Esophagus muscularis mucosa (tissue), 4 donors: ENCODE measurements around the gene HSPA1B. TPM values are rescaled to one million over a fixed set of nuclear protein-coding genes. Genes with fewer than 3 reads are reported as not detected.

Source experiments
- DNase-seq: peaks from one replicate; pipeline ENCODE4 v3.0.0-alpha.2; 2017; ENCODE audit errors: extremely low spot score
- H3K27ac ChIP-seq, 4 donors: fragments of 200-600 bp; sonication (generic); replicated peaks in 1 of 4; 1 replicate in 3 of 4; 2 replicates in 1 of 4; pipeline ENCODE4 v1.5.1; 2016 to 2019; ENCODE audit warnings: mild to moderate bottlenecking in 1 of 4
- H3K27me3 ChIP-seq, 4 donors: fragments of 200-600 bp; sonication (generic); one replicate each; pipeline versions ENCODE4 v1.5.1 to v1.6.0; 2016 to 2019
- H3K36me3 ChIP-seq, 4 donors: fragments of 200-600 bp; sonication (generic); one replicate each; pipeline ENCODE4 v1.5.1; 2016 to 2019
- H3K4me1 ChIP-seq, 4 donors: fragments of 200-600 bp; sonication (generic); one replicate each; pipeline ENCODE4 v1.5.1; 2016 to 2019
- H3K4me3 ChIP-seq, 4 donors: fragments of 200-600 bp; sonication (generic); 1 replicate in 2 of 4; 2 replicates in 2 of 4; pipeline ENCODE4 v1.5.1; 2016 to 2019; ENCODE audit warnings: mild to moderate bottlenecking in 4 of 4, moderate library complexity in 1 of 4
- H3K9me3 ChIP-seq, 4 donors: fragments of 200-600 bp; sonication (generic); 1 replicate in 3 of 4; 2 replicates in 1 of 4; pipeline ENCODE4 v1.5.1; 2016 to 2019
- EP300 ChIP-seq: sonication (generic); formaldehyde crosslinking; IDR thresholded peaks from one replicate; pipeline ENCODE4 v1.6.1; 2017; ENCODE audit warnings: antibody characterized with exemption
- POLR2A ChIP-seq: fragments of 450-650 bp; IDR thresholded peaks from one replicate; pipeline ENCODE4 v1.6.1; 2017; ENCODE audit warnings: antibody characterized with exemption, moderate library complexity, mild to moderate bottlenecking, low read depth
- POLR2AphosphoS5 ChIP-seq, 2 donors: sonication (generic); formaldehyde crosslinking; IDR thresholded peaks; one replicate each; pipeline ENCODE4 v1.6.1; 2017; ENCODE audit warnings: antibody characterized with exemption in 2 of 2
- WGBS: methylation state at CpG from one replicate; pipeline ENCODE4 v1.1.5; 2018; 5-methylcytosine and 5-hydroxymethylcytosine counted together
- intact Hi-C: fragments of 100-400 bp; cut with DNase I; formaldehyde crosslinking; loops from one replicate; pipeline ENCODE4 v1.15.1; 2023
- total RNA-seq, 4 donors: library from RNA; depleted of rRNA; stranded (reverse); fragments of >200 nt; gene quantifications; one replicate each; pipeline versions ENCODE4 v1.1.0 to v1.2.1, GENCODE V29; 2016
- TF ChIP-seq, protein P1 (sequence below), 3 experiments: fragments of 200-600 bp in 2 of 3; fragments of 450-650 bp in 1 of 3; sonication (generic) in 2 of 3; IDR thresholded peaks; one replicate each; pipeline ENCODE4 v1.5.1; 2017 to 2019; ENCODE audit warnings: antibody characterized with exemption in 3 of 3, mild to moderate bottlenecking in 2 of 3, moderate library complexity in 1 of 3

The HSPA1B gene
- total RNA-seq, 4 donors from 2014 or later = 120 to 315 (median 274) TPM

GRCh38 chr6:31829633-31830283 is 2.2 kb downstream of the HSPA1B start:
- Histone ChIP-seq H3K27me3 (no peaks in the 10 kb centered on the region), H3K4me1 (peaks cover 34 to 62% (median 57%) of the 10 kb centered on the region in 4 donors), H3K36me3 (no peaks in the 10 kb centered on the region), H3K27ac (peak overlapping the region; percentile 86 to 96 (median 94)), H3K4me3 (peak overlapping the region; percentile 62 to 79 (median 64)), H3K9me3 (no peaks in the 10 kb centered on the region)
- intact Hi-C loops = loop anchor here (2.0 to 5.0 kb wide), 4 partner anchors 37 to 147 kb away; partner anchors contain the start of gene LY6G5C
- no peak for DNase-seq
- 0% methylated on average over 12 of the region's 15 CpGs for WGBS
- TF ChIP-seq EP300 (no peak), POLR2AphosphoS5 (IDR thresholded peaks at IDR 0.05) (peak; percentile 40 to 54)
- TF ChIP-seq, protein P1, sequence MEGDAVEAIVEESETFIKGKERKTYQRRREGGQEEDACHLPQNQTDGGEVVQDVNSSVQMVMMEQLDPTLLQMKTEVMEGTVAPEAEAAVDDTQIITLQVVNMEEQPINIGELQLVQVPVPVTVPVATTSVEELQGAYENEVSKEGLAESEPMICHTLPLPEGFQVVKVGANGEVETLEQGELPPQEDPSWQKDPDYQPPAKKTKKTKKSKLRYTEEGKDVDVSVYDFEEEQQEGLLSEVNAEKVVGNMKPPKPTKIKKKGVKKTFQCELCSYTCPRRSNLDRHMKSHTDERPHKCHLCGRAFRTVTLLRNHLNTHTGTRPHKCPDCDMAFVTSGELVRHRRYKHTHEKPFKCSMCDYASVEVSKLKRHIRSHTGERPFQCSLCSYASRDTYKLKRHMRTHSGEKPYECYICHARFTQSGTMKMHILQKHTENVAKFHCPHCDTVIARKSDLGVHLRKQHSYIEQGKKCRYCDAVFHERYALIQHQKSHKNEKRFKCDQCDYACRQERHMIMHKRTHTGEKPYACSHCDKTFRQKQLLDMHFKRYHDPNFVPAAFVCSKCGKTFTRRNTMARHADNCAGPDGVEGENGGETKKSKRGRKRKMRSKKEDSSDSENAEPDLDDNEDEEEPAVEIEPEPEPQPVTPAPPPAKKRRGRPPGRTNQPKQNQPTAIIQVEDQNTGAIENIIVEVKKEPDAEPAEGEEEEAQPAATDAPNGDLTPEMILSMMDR (IDR thresholded peaks at IDR 0.05) = peak; percentile 34 to 54 (median 41)

DNA sequence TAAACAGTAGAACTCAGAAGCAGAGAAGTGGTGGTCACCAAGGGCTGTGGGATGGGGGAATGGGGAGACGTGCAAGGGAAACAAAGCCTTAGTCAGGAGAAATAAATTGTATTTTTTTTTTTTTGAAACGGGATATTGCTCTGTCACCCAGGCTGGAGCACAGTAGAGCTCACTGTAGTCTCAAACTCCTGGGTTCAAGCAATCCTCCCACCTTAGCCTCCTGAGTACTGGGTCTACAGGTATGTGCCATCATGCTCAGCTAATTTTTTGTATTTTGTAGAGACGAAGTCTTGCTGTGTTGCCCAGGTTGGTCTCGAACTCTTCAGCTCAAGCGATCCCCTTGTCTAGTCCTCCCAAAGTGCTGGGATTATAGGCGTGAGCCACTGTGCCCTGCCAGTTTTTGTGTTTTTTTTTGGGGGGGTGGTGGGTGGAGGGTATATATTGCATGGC is 3.4 kb downstream of the HSPA1B start:
- H3K27me3 ChIP-seq = no peaks in the 10 kb centered on the region
- intact Hi-C loops = loop anchor here (2.0 to 5.0 kb wide), 4 partner anchors 39 to 149 kb away; partner anchors contain the start of gene LY6G5C
- H3K27ac ChIP-seq = peak overlapping the region; percentile 86 to 96 (median 94)
- H3K4me3 ChIP-seq = peak overlapping the region; percentile 62 to 79 (median 64)
- WGBS = 38% methylated on average over 6 of the region's 6 CpGs
- no peaks in the 10 kb centered on the region for H3K36me3 ChIP-seq
- TF ChIP-seq EP300 (no peak), POLR2A (no peak), POLR2AphosphoS5 (IDR thresholded peaks at IDR 0.05) (no peak)
- TF ChIP-seq, protein P1 (IDR thresholded peaks at IDR 0.05) = no peak
- no peak for DNase-seq
- H3K4me1 ChIP-seq = peaks cover 38 to 57% (median 53%) of the 10 kb centered on the region in 4 donors
- H3K9me3 ChIP-seq = no peaks in the 10 kb centered on the region

DNA sequence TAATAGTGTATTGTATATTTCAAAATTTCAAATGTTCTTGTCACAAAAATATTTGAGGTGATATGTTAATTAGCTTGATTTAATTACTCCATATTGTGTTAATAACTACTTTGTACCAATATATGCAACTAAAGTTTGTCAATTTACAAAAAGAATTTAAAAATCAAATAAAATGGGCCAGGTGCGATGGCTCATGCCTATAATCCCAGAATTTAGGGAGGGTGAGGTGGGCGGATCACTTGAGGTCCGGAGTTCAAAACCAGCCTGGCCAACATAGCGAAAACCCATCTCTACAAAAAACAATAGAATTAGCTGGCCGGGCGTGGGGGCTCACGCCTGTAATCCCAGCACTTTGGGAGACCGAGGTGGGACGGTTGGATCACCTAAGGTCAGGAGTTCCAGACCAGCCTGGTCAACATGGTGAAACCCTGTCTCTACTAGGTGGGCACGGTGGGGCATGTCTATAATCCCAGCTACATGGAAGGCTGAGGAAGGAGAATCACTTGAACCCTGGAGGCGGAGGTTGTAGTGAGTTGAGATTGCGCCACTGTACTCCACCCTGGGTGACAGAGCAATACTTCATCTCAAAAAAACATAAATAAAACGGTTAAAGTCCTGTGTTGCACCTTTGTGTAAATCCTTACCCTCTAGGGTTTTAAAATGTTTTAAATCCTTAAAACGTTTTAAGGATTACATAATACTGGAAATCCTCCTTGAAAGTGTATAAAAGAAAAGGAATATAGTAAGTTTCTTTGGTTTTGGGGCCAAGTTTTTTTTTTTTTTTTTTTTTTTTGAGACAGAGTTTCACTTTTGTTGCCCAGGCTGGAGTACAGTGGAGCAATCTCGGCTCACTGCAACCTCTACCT is 4.0 kb downstream of the HSPA1B start:
- Histone ChIP-seq H3K27ac (peak overlapping the region; percentile 93 to 97 (median 95)), H3K9me3 (no peaks in the 10 kb centered on the region), H3K4me3 (peak overlapping the region; percentile 62 to 79 (median 64)), H3K27me3 (no peaks in the 10 kb centered on the region), H3K4me1 (peaks cover 38 to 57% (median 53%) of the 10 kb centered on the region in 4 donors), H3K36me3 (peaks cover 0 to 5% (median 0%) of the 10 kb centered on the region in 4 donors)
- TF ChIP-seq POLR2A (no peak), POLR2AphosphoS5 (IDR thresholded peaks at IDR 0.05) (peak in 1 of 2 donors; percentile 15)
- intact Hi-C loops = loop anchor here (2.0 to 5.0 kb wide), 4 partner anchors 39 to 149 kb away; partner anchors contain the start of gene LY6G5C
- no peak for DNase-seq
- WGBS = 76% methylated on average over 15 of the region's 15 CpGs

DNA sequence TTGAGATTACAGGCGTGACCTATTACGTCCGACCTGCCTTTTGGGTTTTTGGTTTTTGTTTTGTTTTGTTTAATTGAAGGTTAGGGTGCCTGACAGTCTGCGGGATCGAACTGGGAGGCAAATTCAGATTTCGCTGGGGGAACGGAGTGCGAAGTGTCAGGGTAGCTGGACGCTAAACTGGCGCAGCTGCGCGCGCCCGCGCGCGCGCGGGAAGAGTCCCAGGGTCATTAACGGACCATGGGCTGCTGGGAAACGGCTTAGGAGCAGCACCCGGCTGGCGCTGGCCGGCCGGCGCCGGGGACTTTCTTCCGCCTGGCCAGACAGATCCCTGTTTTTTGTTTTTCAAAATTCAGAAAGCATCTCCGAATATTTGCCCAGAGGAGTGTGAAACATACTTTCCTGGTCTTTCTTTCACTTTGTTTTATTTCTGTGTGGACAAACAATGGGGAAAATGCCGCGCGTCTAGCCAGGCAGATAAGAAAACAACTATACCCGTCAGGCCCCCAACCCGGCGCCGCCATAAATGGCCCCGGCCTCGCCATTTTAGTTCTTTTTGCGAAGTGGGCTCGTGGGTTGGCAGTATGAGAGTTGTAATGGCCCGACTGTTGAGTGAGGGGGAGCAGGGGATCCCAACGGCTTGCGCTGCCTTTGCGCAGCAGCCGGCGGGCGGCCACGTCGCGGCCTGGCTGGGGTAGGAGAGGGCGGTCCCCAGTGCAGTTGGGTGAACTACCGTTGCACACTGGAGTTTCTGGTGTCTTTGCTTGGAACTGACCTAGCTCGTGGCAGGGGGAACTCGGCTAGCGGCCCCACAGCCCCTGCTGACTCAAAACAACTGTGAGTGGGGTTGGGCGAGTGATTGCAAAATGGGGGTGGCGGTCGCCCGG is 7.1 kb downstream of the HSPA1B start:
- H3K9me3 ChIP-seq = no peaks in the 10 kb centered on the region
- H3K36me3 ChIP-seq = peaks cover 25 to 33% (median 28%) of the 10 kb centered on the region in 4 donors
- peak overlapping the region; percentile 93 to 97 (median 95) for H3K27ac ChIP-seq
- peak; percentile 97 for DNase-seq
- TF ChIP-seq POLR2A = peak; percentile 52
- TF ChIP-seq, protein P1 (IDR thresholded peaks at IDR 0.05) = peak in 1 of 3 experiments; percentile 15
- TF ChIP-seq EP300 = no peak
- TF ChIP-seq POLR2AphosphoS5 (IDR thresholded peaks at IDR 0.05) = peak; percentile 65 to 75
- under 1% methylated on average over 45 of the region's 59 CpGs for WGBS
- H3K4me3 ChIP-seq = peak overlapping the region; percentile 72 to 94 (median 82)
- H3K27me3 ChIP-seq = no peaks in the 10 kb centered on the region
- peaks cover 60 to 79% (median 75%) of the 10 kb centered on the region in 4 donors for H3K4me1 ChIP-seq
- intact Hi-C loops = loop anchor here (5.0 kb wide), 3 partner anchors 42 to 152 kb away; partner anchors contain the start of gene LY6G5C
